Measurements from ENCODE around the gene ZFAND6.

ZFAND6 gene

GRCh38 chr15:80171787-80172186, 112.3 kb downstream of the ZFAND6 start:
- H3K4me1 ChIP-seq (ENCODE audit: control insufficient read depth, insufficient read depth, low read length, poor library complexity, severe bottlenecking), result no peaks in the 10 kb centered on the region
- no peaks in the 10 kb centered on the region for H3K36me3 ChIP-seq (ENCODE audit: control insufficient read depth, insufficient read depth, low read length)
- no peak for DNase-seq
- H3K27me3 ChIP-seq (replicated peaks; ENCODE audit: control insufficient read depth, insufficient read depth, low read length, poor library complexity, severe bottlenecking), result no peaks in the 10 kb centered on the region
- no peak overlapping the region for H3K4me3 ChIP-seq (ENCODE audit: insufficient read depth, low read depth, low read length, poor library complexity, severe bottlenecking)
- H3K27ac ChIP-seq (ENCODE audit: insufficient read depth, low read length, poor library complexity, severe bottlenecking), result no peak overlapping the region
- no peaks in the 10 kb centered on the region for H3K9me3 ChIP-seq (ENCODE audit: control insufficient read depth, low read length)

- Histone ChIP-seq H3K27me3 (replicated peaks; ENCODE audit: control insufficient read depth, insufficient read depth, low read length, poor library complexity, severe bottlenecking) (no peaks in the 10 kb centered on the region), H3K4me3 (ENCODE audit: insufficient read depth, low read depth, low read length, poor library complexity, severe bottlenecking) (no peak overlapping the region), H3K36me3 (ENCODE audit: control insufficient read depth, insufficient read depth, low read length) (no peaks in the 10 kb centered on the region), H3K9me3 (ENCODE audit: control insufficient read depth, low read length) (no peaks in the 10 kb centered on the region), H3K27ac (ENCODE audit: insufficient read depth, low read length, poor library complexity, severe bottlenecking) (no peak overlapping the region), H3K4me1 (ENCODE audit: control insufficient read depth, insufficient read depth, low read length, poor library complexity, severe bottlenecking) (no peaks in the 10 kb centered on the region)
- DNase-seq, result no peak
Observed at GRCh38 chr15:80172401-80172800, 112.9 kb downstream of the ZFAND6 start.

- no peaks in the 10 kb centered on the region for H3K36me3 ChIP-seq (ENCODE audit: control insufficient read depth, insufficient read depth, low read length)
- H3K27me3 ChIP-seq (replicated peaks; ENCODE audit: control insufficient read depth, insufficient read depth, low read length, poor library complexity, severe bottlenecking), result no peaks in the 10 kb centered on the region
- H3K9me3 ChIP-seq (ENCODE audit: control insufficient read depth, low read length), result no peaks in the 10 kb centered on the region
- no peak overlapping the region for H3K4me3 ChIP-seq (ENCODE audit: insufficient read depth, low read depth, low read length, poor library complexity, severe bottlenecking)
- DNase-seq, result peak; percentile 18 to 39 (median 25)
- H3K27ac ChIP-seq (ENCODE audit: insufficient read depth, low read length, poor library complexity, severe bottlenecking), result no peak overlapping the region
- H3K4me1 ChIP-seq (ENCODE audit: control insufficient read depth, insufficient read depth, low read length, poor library complexity, severe bottlenecking), result no peaks in the 10 kb centered on the region
Observed at GRCh38 chr15:80173022-80173759, 113.7 kb downstream of the ZFAND6 start.

DNA sequence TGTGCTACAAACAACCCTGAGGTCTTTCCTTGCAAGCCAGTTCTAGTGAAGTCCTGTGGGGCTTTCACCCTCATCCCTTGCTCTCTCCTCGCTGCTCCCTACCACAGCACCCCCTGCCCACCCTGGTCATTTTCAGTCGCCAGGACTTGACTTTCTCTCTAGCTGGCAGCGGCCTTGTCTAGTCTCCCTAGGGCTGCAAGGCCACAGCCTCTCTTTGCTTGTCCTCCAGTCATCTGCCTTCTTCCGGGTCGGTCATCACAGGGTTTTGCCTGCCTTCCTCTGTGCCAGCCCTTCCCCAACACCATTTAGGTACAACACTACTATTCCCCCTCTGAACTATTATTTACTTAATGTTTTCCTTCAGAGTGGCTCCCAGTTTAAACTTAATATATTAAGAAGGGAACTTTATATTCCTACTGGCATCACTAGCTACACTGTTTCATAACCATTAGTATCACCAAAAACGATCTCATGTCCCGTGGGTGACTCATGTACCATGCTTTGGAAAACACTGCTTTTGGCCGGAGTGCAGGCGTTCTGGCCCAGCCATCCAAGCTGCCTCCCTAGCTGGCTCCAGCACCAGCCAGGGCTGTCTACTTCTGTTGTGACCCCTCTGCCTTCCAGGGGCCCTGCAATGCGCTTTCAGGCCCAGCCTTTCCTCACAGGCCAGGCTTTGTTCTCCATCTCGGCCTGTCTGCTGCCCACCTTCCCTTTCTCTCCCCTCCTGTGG, 114.7 kb downstream of the ZFAND6 start:
- no peaks in the 10 kb centered on the region for H3K4me1 ChIP-seq (ENCODE audit: control insufficient read depth, insufficient read depth, low read length, poor library complexity, severe bottlenecking)
- no peak for DNase-seq

GRCh38 chr15:80175436-80175835, 116.0 kb downstream of the ZFAND6 start:
- Histone ChIP-seq H3K36me3 (ENCODE audit: control insufficient read depth, insufficient read depth, low read length) (no peaks in the 10 kb centered on the region), H3K27me3 (replicated peaks; ENCODE audit: control insufficient read depth, insufficient read depth, low read length, poor library complexity, severe bottlenecking) (no peaks in the 10 kb centered on the region), H3K9me3 (ENCODE audit: control insufficient read depth, low read length) (no peaks in the 10 kb centered on the region), H3K4me3 (ENCODE audit: insufficient read depth, low read depth, low read length, poor library complexity, severe bottlenecking) (no peak overlapping the region), H3K27ac (ENCODE audit: insufficient read depth, low read length, poor library complexity, severe bottlenecking) (no peak overlapping the region), H3K4me1 (ENCODE audit: control insufficient read depth, insufficient read depth, low read length, poor library complexity, severe bottlenecking) (no peaks in the 10 kb centered on the region)
- no peak for DNase-seq

More for the DNA sequence above, 114.7 kb downstream of the ZFAND6 start:
- Histone ChIP-seq H3K27me3 (replicated peaks; ENCODE audit: control insufficient read depth, insufficient read depth, low read length, poor library complexity, severe bottlenecking) (no peaks in the 10 kb centered on the region), H3K4me3 (ENCODE audit: insufficient read depth, low read depth, low read length, poor library complexity, severe bottlenecking) (no peak overlapping the region), H3K9me3 (ENCODE audit: control insufficient read depth, low read length) (no peaks in the 10 kb centered on the region), H3K27ac (ENCODE audit: insufficient read depth, low read length, poor library complexity, severe bottlenecking) (no peak overlapping the region), H3K36me3 (ENCODE audit: control insufficient read depth, insufficient read depth, low read length) (no peaks in the 10 kb centered on the region)

DNA sequence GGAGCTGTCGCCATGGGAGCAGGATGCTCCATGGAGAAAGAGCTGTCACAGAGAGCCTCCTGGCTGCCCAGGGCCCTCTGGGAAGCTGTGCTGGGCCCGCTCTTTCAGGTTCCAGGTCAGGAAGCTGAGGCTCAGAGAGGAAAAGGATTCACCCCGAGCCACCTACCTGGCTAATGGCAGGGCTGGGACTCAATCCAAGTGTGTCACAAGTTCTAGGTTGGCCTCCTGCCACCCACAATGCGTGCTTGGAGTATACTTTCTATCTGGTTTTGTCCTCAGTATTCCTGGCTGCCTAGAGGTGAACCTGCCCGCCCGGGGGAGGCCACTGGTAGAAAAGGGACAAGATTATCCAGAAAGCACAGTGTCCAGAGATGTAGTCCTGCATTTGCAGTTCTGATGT, 117.0 kb downstream of the ZFAND6 start:
- Histone ChIP-seq H3K27ac (ENCODE audit: insufficient read depth, low read length, poor library complexity, severe bottlenecking) (no peak overlapping the region), H3K4me1 (ENCODE audit: control insufficient read depth, insufficient read depth, low read length, poor library complexity, severe bottlenecking) (no peaks in the 10 kb centered on the region), H3K27me3 (replicated peaks; ENCODE audit: control insufficient read depth, insufficient read depth, low read length, poor library complexity, severe bottlenecking) (no peaks in the 10 kb centered on the region), H3K9me3 (ENCODE audit: control insufficient read depth, low read length) (no peaks in the 10 kb centered on the region), H3K4me3 (ENCODE audit: insufficient read depth, low read depth, low read length, poor library complexity, severe bottlenecking) (no peak overlapping the region), H3K36me3 (ENCODE audit: control insufficient read depth, insufficient read depth, low read length) (no peaks in the 10 kb centered on the region)
- DNase-seq, result no peak

DNA sequence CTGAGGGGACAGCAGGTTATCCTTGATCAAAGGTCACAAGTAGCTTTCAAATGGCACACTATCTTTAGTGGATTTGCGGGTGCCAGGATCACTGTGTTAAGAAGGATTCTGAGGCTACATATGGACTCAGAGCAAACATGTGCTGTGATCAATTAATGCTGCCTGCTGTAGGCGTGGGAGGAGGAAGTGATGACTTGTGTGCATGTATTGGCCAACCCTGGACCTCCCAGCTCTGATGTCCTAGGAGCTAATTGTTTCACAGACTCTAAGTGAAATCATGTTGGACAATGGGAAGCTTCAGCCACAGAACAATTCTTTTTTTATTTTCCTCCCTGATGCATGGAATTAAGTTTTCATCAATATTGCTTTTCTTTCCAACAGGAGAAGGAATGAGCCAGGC, 117.7 kb downstream of the ZFAND6 start:
- no peaks in the 10 kb centered on the region for H3K9me3 ChIP-seq (ENCODE audit: control insufficient read depth, low read length)
- no peak overlapping the region for H3K4me3 ChIP-seq (ENCODE audit: insufficient read depth, low read depth, low read length, poor library complexity, severe bottlenecking)
- DNase-seq, result no peak
- H3K4me1 ChIP-seq (ENCODE audit: control insufficient read depth, insufficient read depth, low read length, poor library complexity, severe bottlenecking), result no peaks in the 10 kb centered on the region
- no peaks in the 10 kb centered on the region for H3K36me3 ChIP-seq (ENCODE audit: control insufficient read depth, insufficient read depth, low read length)
- H3K27ac ChIP-seq (ENCODE audit: insufficient read depth, low read length, poor library complexity, severe bottlenecking), result no peak overlapping the region
- no peaks in the 10 kb centered on the region for H3K27me3 ChIP-seq (replicated peaks; ENCODE audit: control insufficient read depth, insufficient read depth, low read length, poor library complexity, severe bottlenecking)

DNA sequence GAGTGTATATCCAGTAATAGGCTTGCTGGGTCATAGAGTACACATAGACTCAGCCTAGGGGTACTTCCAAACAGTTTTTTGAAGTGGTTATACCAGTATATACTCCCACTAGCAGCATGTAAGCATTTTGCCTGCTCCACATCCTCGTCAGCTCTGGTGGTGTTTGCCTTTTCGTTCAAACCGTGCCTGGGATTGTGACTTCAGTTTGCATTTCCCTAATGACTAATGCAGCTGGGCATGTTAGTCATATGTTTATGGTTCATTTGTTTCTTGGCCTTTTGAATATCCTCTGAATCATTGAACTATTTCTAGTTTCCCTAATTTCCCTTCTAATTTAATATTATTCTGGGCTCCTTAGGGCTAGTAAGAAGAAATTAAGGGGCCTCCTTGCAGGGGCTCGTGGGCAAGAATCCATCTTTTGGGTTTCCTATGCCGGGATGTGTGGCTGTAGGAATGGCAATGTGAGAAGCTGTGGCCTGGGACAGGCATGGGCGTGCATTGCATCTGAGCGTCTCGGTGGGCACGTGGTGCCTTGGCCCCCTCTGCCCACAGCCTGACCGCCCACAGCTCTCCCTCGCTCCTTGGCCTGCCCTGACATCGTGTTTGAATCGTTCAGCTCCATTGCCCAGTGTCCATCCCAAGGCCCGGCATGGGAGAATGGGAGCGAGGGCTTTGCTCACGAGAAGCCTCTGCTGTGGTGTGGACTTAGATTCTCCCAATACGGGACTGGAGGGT, 119.7 kb downstream of the ZFAND6 start:
- no peaks in the 10 kb centered on the region for H3K9me3 ChIP-seq (ENCODE audit: control insufficient read depth, low read length)
- H3K27me3 ChIP-seq (replicated peaks; ENCODE audit: control insufficient read depth, insufficient read depth, low read length, poor library complexity, severe bottlenecking), result no peaks in the 10 kb centered on the region
- no peak for DNase-seq
- no peaks in the 10 kb centered on the region for H3K36me3 ChIP-seq (ENCODE audit: control insufficient read depth, insufficient read depth, low read length)
- no peak overlapping the region for H3K4me3 ChIP-seq (ENCODE audit: insufficient read depth, low read depth, low read length, poor library complexity, severe bottlenecking)
- H3K4me1 ChIP-seq (ENCODE audit: control insufficient read depth, insufficient read depth, low read length, poor library complexity, severe bottlenecking), result no peaks in the 10 kb centered on the region
- H3K27ac ChIP-seq (ENCODE audit: insufficient read depth, low read length, poor library complexity, severe bottlenecking), result no peak overlapping the region

DNA sequence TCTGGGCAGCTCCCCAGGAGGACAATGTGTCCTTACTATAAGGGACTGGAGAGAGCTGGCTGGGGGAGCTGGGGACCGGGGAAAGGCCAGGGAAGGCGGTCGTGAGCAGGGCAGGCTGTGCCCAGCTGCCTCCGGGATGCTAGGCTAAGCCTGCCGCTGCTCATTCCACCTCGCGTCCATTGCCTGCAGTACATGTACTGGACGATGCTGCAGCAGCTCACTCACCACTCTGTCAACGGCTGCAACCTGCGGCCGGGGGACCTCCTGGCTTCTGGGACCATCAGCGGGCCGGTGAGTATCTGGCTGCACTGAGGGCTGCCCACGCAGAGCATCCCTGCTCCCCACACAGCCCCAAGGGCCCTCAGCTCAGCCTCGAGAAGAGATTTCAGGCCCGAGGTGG, 120.5 kb downstream of the ZFAND6 start:
- no peaks in the 10 kb centered on the region for H3K9me3 ChIP-seq (ENCODE audit: control insufficient read depth, low read length)
- H3K27me3 ChIP-seq (replicated peaks; ENCODE audit: control insufficient read depth, insufficient read depth, low read length, poor library complexity, severe bottlenecking), result no peaks in the 10 kb centered on the region
- H3K27ac ChIP-seq (ENCODE audit: insufficient read depth, low read length, poor library complexity, severe bottlenecking), result no peak overlapping the region
- no peak overlapping the region for H3K4me3 ChIP-seq (ENCODE audit: insufficient read depth, low read depth, low read length, poor library complexity, severe bottlenecking)
- no peaks in the 10 kb centered on the region for H3K36me3 ChIP-seq (ENCODE audit: control insufficient read depth, insufficient read depth, low read length)
- DNase-seq, result no peak
- H3K4me1 ChIP-seq (ENCODE audit: control insufficient read depth, insufficient read depth, low read length, poor library complexity, severe bottlenecking), result no peaks in the 10 kb centered on the region

DNA sequence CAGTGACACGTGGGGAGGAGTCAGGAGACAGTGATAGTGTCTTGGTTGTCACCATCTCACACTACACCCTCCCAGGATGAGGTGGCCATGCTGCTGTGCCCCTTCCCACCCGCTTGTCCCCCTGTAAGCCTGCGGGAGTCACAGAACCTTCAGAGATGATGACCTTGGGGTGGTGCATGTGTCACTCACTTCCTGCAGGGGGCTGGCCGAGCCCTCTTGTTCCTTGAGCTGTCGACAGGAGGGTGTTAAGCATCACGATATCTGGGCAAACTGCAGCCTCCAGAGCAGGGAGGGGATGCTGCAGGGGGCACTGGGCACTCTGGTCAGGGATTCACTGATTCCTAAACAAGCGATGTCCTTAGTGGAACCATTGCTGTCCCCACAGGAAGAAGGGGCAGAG, 121.0 kb downstream of the ZFAND6 start:
- no peak overlapping the region for H3K27ac ChIP-seq (ENCODE audit: insufficient read depth, low read length, poor library complexity, severe bottlenecking)
- DNase-seq, result no peak
- H3K27me3 ChIP-seq (replicated peaks; ENCODE audit: control insufficient read depth, insufficient read depth, low read length, poor library complexity, severe bottlenecking), result no peaks in the 10 kb centered on the region
- H3K9me3 ChIP-seq (ENCODE audit: control insufficient read depth, low read length), result no peaks in the 10 kb centered on the region
- H3K4me1 ChIP-seq (ENCODE audit: control insufficient read depth, insufficient read depth, low read length, poor library complexity, severe bottlenecking), result no peaks in the 10 kb centered on the region
- no peaks in the 10 kb centered on the region for H3K36me3 ChIP-seq (ENCODE audit: control insufficient read depth, insufficient read depth, low read length)
- H3K4me3 ChIP-seq (ENCODE audit: insufficient read depth, low read depth, low read length, poor library complexity, severe bottlenecking), result no peak overlapping the region
